Esophagus muscularis mucosa (tissue), 3 donors: ENCODE results near the gene NEK2.

Source experiments
- CTCF ChIP-seq, 3 experiments: fragments of 200-600 bp in 2 of 3; fragments of 450-650 bp in 1 of 3; sonication (generic) in 2 of 3; IDR thresholded peaks; one replicate each; pipeline ENCODE4 v1.5.1; 2017 to 2019; ENCODE audit warnings: antibody characterized with exemption in 3 of 3, mild to moderate bottlenecking in 2 of 3, moderate library complexity in 1 of 3
- POLR2AphosphoS5 ChIP-seq, 2 donors: sonication (generic); formaldehyde crosslinking; IDR thresholded peaks; one replicate each; pipeline ENCODE4 v1.6.1; 2017; ENCODE audit warnings: antibody characterized with exemption in 2 of 2

GRCh38 chr1:211632117-211632807 lies 43.2 kb downstream of the NEK2 start:
- TF ChIP-seq CTCF (IDR thresholded peaks at IDR 0.05), result no peak
- TF ChIP-seq POLR2AphosphoS5 (IDR thresholded peaks at IDR 0.05), result no peak
